Epithelial cell of esophagus (primary cell): Measurements from ENCODE around the gene TRIM14.

Experiments used
- DNase-seq: peaks from one replicate; pipeline ENCODE4 v3.0.0; 2010; ENCODE audit warnings: low read depth
- H3K4me3 ChIP-seq: 2 replicates; pipeline ENCODE4 v1.5.1; 2011; ENCODE audit warnings: mild to moderate bottlenecking, low read length, control low read depth
- CTCF ChIP-seq: IDR thresholded peaks from 2 replicates; pipeline ENCODE4 v1.5.1; 2011; ENCODE audit warnings: low read depth, mild to moderate bottlenecking, low read length, control low read depth, inconsistent platforms; ENCODE audit not compliant: insufficient read depth; ENCODE audit errors: missing control alignments

The TRIM14 gene

GRCh38 chr9:98043915-98044314, 75.1 kb downstream of the TRIM14 start:
- no peak for TF ChIP-seq CTCF
- no peak overlapping the region for H3K4me3 ChIP-seq
- DNase-seq, result no peak

GRCh38 chr9:98040212-98040611, 78.8 kb downstream of the TRIM14 start:
- no peak overlapping the region for H3K4me3 ChIP-seq
- DNase-seq, result no peak
- TF ChIP-seq CTCF, result no peak

- DNase-seq, result no peak
- no peak for TF ChIP-seq CTCF
- H3K4me3 ChIP-seq, result no peak overlapping the region
Observed at GRCh38 chr9:98039607-98040017, 79.4 kb downstream of the TRIM14 start.

- no peak for TF ChIP-seq CTCF
- DNase-seq, result no peak
- H3K4me3 ChIP-seq, result no peak overlapping the region
Observed at GRCh38 chr9:98038958-98039357, 80.1 kb downstream of the TRIM14 start.

GRCh38 chr9:98037357-98037756, 81.7 kb downstream of the TRIM14 start:
- DNase-seq, result peak; percentile 21
- TF ChIP-seq CTCF, result no peak
- H3K4me3 ChIP-seq, result no peak overlapping the region

- no peak overlapping the region for H3K4me3 ChIP-seq
- peak; percentile 81 for DNase-seq
- TF ChIP-seq CTCF, result peak; percentile 84
Observed at GRCh38 chr9:98034593-98035546, 84.2 kb downstream of the TRIM14 start.
